GM19043 (cell line): ENCODE measurements around the gene SPATA13.

ENCODE experiments used
- ATAC-seq: cut with Tn5 transposase; IDR thresholded peaks from one replicate; pipeline ENCODE4 v1.9.1; 2021; ENCODE audit warnings: low read depth; ENCODE audit not compliant: unreplicated experiment

Gene SPATA13

GRCh38 chr13:24272452-24273161 lies 112.1 kb downstream of the SPATA13 start:
- no peak for ATAC-seq

DNA sequence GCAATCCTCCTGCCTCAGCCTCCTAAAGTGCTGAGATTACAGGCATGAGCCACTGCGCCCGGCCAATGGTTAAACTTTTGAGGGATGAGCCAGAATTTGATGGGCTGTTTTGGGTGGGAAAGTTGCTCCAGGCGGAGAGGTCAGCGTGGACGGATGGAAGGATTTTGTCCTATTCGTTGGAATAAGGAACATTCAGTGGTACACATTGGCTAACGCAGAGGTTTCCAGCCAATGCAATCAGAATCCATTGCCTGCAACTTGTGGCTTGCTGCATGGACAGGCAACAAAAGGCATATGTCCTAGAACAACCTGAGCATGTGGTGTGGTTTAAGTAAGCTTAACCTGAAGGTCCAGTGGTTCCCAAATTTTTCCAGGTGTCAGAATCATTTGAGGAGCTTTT lies 113.4 kb downstream of the SPATA13 start:
- ATAC-seq = no peak

- ATAC-seq = peak; percentile 55
Measured at GRCh38 chr13:24274452-24275021, 114.0 kb downstream of the SPATA13 start.

GRCh38 chr13:24275041-24275440 lies 114.5 kb downstream of the SPATA13 start:
- ATAC-seq = no peak

DNA sequence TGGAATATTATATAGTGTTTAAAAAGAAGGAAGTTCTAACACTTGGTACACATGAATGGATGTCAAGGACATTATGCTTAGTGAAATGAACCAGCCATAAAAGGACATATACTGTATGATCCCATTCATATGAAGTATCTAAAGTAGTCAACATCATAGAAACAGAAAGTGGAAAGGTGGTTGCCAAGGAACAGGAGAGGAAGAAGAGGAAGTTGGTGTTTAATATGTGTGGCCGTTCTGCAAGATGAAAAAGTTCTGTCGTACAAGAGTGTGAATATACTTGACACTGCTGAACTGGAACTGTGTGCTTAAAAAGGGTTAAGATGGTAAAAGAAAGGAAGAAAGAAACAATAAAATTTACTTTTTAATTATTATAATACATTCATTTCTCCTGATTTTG lies 115.8 kb downstream of the SPATA13 start:
- ATAC-seq = no peak

- ATAC-seq = no peak
Measured at GRCh38 chr13:24276861-24277260, 116.3 kb downstream of the SPATA13 start.

GRCh38 chr13:24277761-24278160 lies 117.2 kb downstream of the SPATA13 start:
- ATAC-seq = no peak

DNA sequence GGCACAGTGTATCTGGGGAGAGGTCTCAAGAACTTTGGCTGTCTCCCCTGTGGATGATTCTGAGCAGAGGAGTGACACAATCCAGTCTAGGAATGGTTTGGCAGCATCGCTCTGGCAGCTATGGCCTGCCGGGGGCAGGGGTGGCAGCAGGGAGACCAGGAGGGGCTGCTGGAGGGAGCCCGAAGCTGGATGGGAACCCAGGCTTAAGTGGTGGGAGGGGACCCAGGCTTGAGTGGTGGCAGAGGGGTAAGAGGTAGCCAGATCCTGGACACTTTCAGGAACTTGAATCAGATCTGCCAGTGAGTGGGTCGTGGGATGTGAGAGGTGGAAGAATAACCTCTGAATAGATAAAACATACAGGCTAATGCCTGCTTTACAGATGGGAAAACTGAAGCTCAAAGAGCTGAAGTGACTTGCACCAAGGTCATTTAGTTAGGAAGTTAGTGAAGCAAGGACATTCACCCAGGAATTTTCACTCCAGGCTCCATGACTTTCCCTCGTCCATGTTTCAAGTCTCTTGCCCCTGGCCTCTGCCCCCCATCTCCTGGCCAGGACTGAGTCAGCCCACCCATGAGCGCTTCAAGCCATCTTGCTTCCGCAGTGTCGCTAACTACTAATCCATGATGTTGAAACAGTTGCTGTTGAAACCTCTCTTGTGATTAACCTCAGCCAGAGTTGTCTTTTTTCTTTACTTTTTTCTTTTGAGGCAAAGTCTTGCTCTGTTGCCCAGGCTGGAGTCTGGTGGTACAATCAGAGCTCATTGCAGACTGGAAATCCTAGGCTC lies 119.0 kb downstream of the SPATA13 start:
- ATAC-seq = no peak

DNA sequence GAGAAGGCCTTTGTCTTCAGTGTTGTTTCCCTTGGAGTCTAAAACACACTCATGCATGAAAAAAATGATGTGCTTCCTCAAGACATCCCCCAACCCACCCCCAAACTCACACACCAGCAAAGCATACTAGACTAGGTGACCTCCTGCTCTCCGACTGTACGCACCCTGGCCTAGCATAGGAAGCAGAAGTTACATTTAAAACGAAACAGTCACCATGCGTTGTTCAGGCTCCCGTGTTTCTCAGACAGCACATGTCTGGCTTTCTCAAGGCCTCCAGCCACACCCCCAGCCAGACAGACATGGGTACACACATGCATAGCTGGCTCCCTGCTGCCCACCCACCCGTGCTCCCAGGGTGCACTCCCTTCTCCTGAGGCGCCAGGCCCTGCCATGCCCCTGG lies 120.2 kb downstream of the SPATA13 start:
- no peak for ATAC-seq

GRCh38 chr13:24281188-24282008 lies 120.9 kb downstream of the SPATA13 start:
- ATAC-seq = no peak

DNA sequence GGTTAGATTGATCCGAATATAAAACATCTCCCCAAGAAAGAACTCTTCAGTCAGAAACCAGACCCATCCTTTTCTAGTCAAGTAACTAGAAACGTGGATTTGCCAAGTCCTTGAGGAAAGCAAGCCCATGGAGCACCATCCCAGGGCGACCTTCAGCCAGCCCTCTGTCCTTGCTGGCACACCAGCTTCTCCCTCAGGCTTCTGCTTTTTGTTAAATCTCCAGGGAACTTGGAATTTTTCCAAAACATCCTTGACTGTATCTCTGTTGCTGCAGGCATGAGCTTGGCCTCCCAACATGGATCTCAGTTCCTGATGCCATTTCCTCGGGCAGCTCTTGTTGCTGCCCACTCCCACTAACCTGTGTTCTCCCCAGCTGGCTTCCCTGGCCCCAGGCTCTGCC lies 121.7 kb downstream of the SPATA13 start:
- no peak for ATAC-seq

- no peak for ATAC-seq
Measured at GRCh38 chr13:24284889-24285565, 124.5 kb downstream of the SPATA13 start.

- no peak for ATAC-seq
Measured at GRCh38 chr13:24286624-24287023, 126.1 kb downstream of the SPATA13 start.

GRCh38 chr13:24287748-24288287 lies 127.3 kb downstream of the SPATA13 start:
- no peak for ATAC-seq

GRCh38 chr13:24288870-24289269 lies 128.3 kb downstream of the SPATA13 start:
- no peak for ATAC-seq

DNA sequence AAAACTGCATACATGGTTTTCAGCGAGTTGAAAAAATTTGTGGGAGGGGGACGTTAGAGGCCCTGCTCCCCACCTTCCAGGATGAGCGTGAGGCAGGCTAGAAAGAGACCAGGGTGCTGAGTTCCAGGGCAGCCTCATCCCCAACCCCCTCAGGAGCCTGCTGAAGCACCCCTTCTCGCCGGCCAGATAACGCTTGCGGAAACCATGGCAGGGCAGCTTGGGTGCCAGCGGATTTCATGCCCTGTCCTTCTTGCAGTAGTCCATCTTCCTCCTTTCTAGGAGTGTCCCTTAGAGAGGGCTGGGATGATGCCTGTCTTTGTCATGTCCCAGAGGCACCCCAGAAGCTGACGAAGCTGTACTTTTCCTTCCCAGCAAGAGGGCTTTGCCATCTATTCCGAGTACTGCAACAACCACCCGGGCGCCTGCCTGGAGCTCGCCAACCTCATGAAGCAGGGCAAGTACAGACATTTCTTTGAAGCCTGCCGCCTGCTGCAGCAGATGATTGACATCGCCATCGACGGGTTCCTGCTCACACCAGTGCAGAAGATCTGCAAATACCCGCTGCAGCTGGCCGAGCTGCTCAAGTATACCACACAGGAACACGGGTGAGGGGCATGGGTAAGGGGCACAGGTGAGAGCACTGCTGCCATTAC lies 129.9 kb downstream of the SPATA13 start:
- ATAC-seq = no peak

- ATAC-seq = no peak
Measured at GRCh38 chr13:24292481-24292880, 132.0 kb downstream of the SPATA13 start.

GRCh38 chr13:24293746-24294145 lies 133.2 kb downstream of the SPATA13 start:
- ATAC-seq = no peak

- ATAC-seq = no peak
Measured at GRCh38 chr13:24299488-24300114, 139.1 kb downstream of the SPATA13 start.
